ENCODE data around the gene CXCR5. TPM values are rescaled to one million over a fixed set of nuclear protein-coding genes. Genes with fewer than 3 reads are reported as not detected.

Gene CXCR5
- total and polyA plus RNA-seq, 4 donors = 0.06 to 0.92 TPM; not detected in 2

GRCh38 chr11:118901494-118902335 is 18.0 kb downstream of the CXCR5 start:
- 94% methylated on average over 31 of the region's 31 CpGs for WGBS
- Histone ChIP-seq H3K36me3 (ENCODE audit: control insufficient read depth in 4 of 4, insufficient read depth in 3 of 4, low read depth in 1 of 4, low read length in 3 of 4) (peaks cover 7 to 34% (median 16%) of the 10 kb centered on the region in 4 donors), H3K27me3 (ENCODE audit: control insufficient read depth in 4 of 4, insufficient read depth in 4 of 4, low read length in 3 of 4) (no peaks in the 10 kb centered on the region), H3K9ac (ENCODE audit: low read depth in 1 of 2, low read length in 2 of 2) (no peak overlapping the region), H3K27ac (ENCODE audit: low read depth in 1 of 2, low read length in 2 of 2) (no peak overlapping the region), H3K4me1 (ENCODE audit: control insufficient read depth in 4 of 4, insufficient read depth in 4 of 4, low read length in 3 of 4) (no peaks in the 10 kb centered on the region), H3K9me3 (ENCODE audit: control insufficient read depth in 4 of 4, low read length in 3 of 4) (no peaks in the 10 kb centered on the region), H3K4me3 (ENCODE audit: low read depth in 1 of 3, low read length in 3 of 3) (no peak overlapping the region)
- TF ChIP-seq HNF4A (conservative IDR thresholded peaks at IDR 0.05) = no peak
- TF ChIP-seq FOXA1 (IDR thresholded peaks at IDR 0.05) = no peak
- peak in 1 of 2 donors; percentile 22 for TF ChIP-seq RAD21 (IDR thresholded peaks at IDR 0.05)
- no peak for TF ChIP-seq RXRA (IDR thresholded peaks at IDR 0.05)
- no peak for TF ChIP-seq JUND (IDR thresholded peaks at IDR 0.05)
- no peak for TF ChIP-seq REST (IDR thresholded peaks at IDR 0.05)
- TF ChIP-seq GABPA (IDR thresholded peaks at IDR 0.05 in 1 of 2, conservative IDR thresholded peaks at IDR 0.05 in 1 of 2) = no peak
- TF ChIP-seq EGR1 (IDR thresholded peaks at IDR 0.05; ENCODE audit: low read depth in 2 of 2) = no peak
- TF ChIP-seq YY1 (IDR thresholded peaks at IDR 0.05) = no peak
- no peak for DNase-seq (ENCODE audit: low spot score)

- no peak overlapping the region for H3K4me3 ChIP-seq (ENCODE audit: low read depth in 1 of 3, low read length in 3 of 3)
- no peaks in the 10 kb centered on the region for H3K27me3 ChIP-seq (ENCODE audit: control insufficient read depth in 4 of 4, insufficient read depth in 4 of 4, low read length in 3 of 4)
- no peak for DNase-seq (ENCODE audit: low spot score)
- no peak overlapping the region for H3K27ac ChIP-seq (ENCODE audit: low read depth in 1 of 2, low read length in 2 of 2)
- H3K9me3 ChIP-seq (ENCODE audit: control insufficient read depth in 4 of 4, low read length in 3 of 4) = no peaks in the 10 kb centered on the region
- TF ChIP-seq TAF1 (conservative IDR thresholded peaks at IDR 0.05) = no peak
- no peak for TF ChIP-seq RXRA (IDR thresholded peaks at IDR 0.05)
- TF ChIP-seq HNF4G (IDR thresholded peaks at IDR 0.05) = no peak
- no peak for TF ChIP-seq REST (IDR thresholded peaks at IDR 0.05)
- TF ChIP-seq ATF3 (IDR thresholded peaks at IDR 0.05) = no peak
- no peak for TF ChIP-seq HNF4A (conservative IDR thresholded peaks at IDR 0.05)
- no peak for TF ChIP-seq GABPA (IDR thresholded peaks at IDR 0.05 in 1 of 2, conservative IDR thresholded peaks at IDR 0.05 in 1 of 2)
- TF ChIP-seq EGR1 (IDR thresholded peaks at IDR 0.05; ENCODE audit: low read depth in 2 of 2) = no peak
- no peak for TF ChIP-seq FOXA1 (IDR thresholded peaks at IDR 0.05)
- TF ChIP-seq, protein P1, sequence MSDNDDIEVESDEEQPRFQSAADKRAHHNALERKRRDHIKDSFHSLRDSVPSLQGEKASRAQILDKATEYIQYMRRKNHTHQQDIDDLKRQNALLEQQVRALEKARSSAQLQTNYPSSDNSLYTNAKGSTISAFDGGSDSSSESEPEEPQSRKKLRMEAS (IDR thresholded peaks at IDR 0.05) = no peak
- TF ChIP-seq, protein P2, sequence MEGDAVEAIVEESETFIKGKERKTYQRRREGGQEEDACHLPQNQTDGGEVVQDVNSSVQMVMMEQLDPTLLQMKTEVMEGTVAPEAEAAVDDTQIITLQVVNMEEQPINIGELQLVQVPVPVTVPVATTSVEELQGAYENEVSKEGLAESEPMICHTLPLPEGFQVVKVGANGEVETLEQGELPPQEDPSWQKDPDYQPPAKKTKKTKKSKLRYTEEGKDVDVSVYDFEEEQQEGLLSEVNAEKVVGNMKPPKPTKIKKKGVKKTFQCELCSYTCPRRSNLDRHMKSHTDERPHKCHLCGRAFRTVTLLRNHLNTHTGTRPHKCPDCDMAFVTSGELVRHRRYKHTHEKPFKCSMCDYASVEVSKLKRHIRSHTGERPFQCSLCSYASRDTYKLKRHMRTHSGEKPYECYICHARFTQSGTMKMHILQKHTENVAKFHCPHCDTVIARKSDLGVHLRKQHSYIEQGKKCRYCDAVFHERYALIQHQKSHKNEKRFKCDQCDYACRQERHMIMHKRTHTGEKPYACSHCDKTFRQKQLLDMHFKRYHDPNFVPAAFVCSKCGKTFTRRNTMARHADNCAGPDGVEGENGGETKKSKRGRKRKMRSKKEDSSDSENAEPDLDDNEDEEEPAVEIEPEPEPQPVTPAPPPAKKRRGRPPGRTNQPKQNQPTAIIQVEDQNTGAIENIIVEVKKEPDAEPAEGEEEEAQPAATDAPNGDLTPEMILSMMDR (IDR thresholded peaks at IDR 0.05; ENCODE audit: low read depth, low read length, missing input control) = no peak
- TF ChIP-seq JUND (IDR thresholded peaks at IDR 0.05) = no peak
- 94% methylated on average over 37 of the region's 37 CpGs for WGBS
- peaks cover 7 to 31% (median 16%) of the 10 kb centered on the region in 4 donors for H3K36me3 ChIP-seq (ENCODE audit: control insufficient read depth in 4 of 4, insufficient read depth in 3 of 4, low read depth in 1 of 4, low read length in 3 of 4)
- H3K9ac ChIP-seq (ENCODE audit: low read depth in 1 of 2, low read length in 2 of 2) = no peak overlapping the region
- peaks cover 0 to 5% (median 0%) of the 10 kb centered on the region in 4 donors for H3K4me1 ChIP-seq (ENCODE audit: control insufficient read depth in 4 of 4, insufficient read depth in 4 of 4, low read length in 3 of 4)
Measured at GRCh38 chr11:118902336-118903203, 18.9 kb downstream of the CXCR5 start.

Data from liver (tissue), 9 donors.